Activated T-helper 2 cell treated with anti-CD3 and anti-CD28 coated beads, Interferon-gamma antibody, Interleukin-2, Interleukin-4, amounts not matched to agents 10 μg/mL and 5 μg/mL and 100 μg/mL, durations not matched to agents 14 hours and 24 hours and 36 hours (primary cell): ENCODE results near the gene KRT10. TPM values are rescaled to one million over a fixed set of nuclear protein-coding genes. Genes with fewer than 3 reads are reported as not detected.
"Not testable (repeated sequence)": the region's sequence is repeated elsewhere in the genome, so short reads cannot be mapped to it uniquely, and the experiment has no call there.

Source experiments
- DNase-seq: peaks from one replicate; pipeline ENCODE4 v3.0.0; 2021; ENCODE audit warnings: low spot score
- H3K27ac Mint-ChIP-seq: one replicate; pipeline ENCODE4 v1.8.0; 2021; ENCODE audit warnings: mixed read lengths
- H3K27me3 Mint-ChIP-seq: one replicate; pipeline ENCODE4 v1.8.0; 2021; ENCODE audit warnings: low read depth, mixed read lengths
- H3K36me3 Mint-ChIP-seq: one replicate; pipeline ENCODE4 v1.8.0; 2021; ENCODE audit warnings: low read depth, mixed read lengths
- H3K4me1 Mint-ChIP-seq: one replicate; pipeline ENCODE4 v1.8.0; 2021; ENCODE audit warnings: low read depth, mixed read lengths
- H3K4me3 Mint-ChIP-seq: one replicate; pipeline ENCODE4 v1.8.0; 2021; ENCODE audit warnings: low read depth, mild to moderate bottlenecking, moderate library complexity, mixed read lengths
- H3K9me3 Mint-ChIP-seq: one replicate; pipeline ENCODE4 v1.8.0; 2021; ENCODE audit warnings: mixed read lengths
- intact Hi-C: fragments of 100-400 bp; cut with micrococcal nuclease; formaldehyde crosslinking; loops from one replicate; pipeline ENCODE4 v1.15.1; 2023
- total RNA-seq: library from RNA; stranded (reverse); gene quantifications from 2 replicates; pipeline ENCODE4 v1.2.3, GENCODE V29; 2022

The KRT10 gene
- total RNA-seq, 1 donor from 2014 or later = 29.1 TPM

DNA sequence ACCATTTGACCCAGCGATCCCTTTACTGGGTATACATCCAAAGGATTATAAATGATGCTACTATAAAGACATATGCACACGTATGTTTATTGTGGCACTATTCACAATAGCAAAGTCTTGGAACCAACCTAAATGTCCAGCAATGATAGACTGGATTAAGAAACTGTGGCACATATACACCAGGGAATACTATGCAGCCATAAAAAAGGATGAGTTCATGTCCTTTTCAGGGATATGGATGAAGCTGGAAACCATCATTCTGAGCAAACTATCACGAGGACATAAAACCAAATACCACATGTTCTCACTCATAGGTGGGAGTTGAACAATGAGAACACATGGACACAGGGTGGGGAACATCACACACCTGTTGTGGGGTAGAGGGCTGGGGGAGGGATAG is 7.8 kb downstream of the KRT10 start:
- peaks cover 42% of the 10 kb centered on the region for H3K27me3 Mint-ChIP-seq
- not testable (repeated sequence) for H3K9me3 Mint-ChIP-seq, H3K4me3 Mint-ChIP-seq, H3K27ac Mint-ChIP-seq, DNase-seq
- intact Hi-C loops = loop anchor here (5.0 kb wide), 2 partner anchors 88 to 853 kb away; no protein-coding TSS in a partner anchor
- peaks cover 25% of the 10 kb centered on the region for H3K36me3 Mint-ChIP-seq
- peaks cover 14% of the 10 kb centered on the region for H3K4me1 Mint-ChIP-seq

DNA sequence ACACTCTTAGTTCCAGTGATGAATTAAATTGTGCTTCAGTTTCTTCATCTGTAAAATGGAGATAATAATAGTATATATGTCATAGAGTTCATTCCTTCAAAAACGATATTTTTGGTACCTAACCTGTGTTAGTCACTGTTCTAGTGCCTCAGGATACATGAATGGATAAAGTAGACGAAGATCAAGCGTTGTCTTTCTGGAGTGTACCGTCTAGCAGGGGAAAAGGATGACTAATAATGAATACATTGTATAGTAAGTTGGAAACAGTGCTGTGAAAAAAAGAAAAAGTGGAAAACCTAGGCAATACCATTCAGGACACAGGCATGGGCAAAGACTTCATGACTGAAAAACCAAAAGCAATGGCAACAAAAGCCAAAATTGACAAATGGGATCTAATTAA is 8.6 kb downstream of the KRT10 start:
- Mint-ChIP-seq H3K4me3 (no peak overlapping the region), H3K9me3 (peaks cover 5% of the 10 kb centered on the region), H3K27ac (no peak overlapping the region), H3K27me3 (peaks cover 45% of the 10 kb centered on the region), H3K36me3 (peaks cover 23% of the 10 kb centered on the region), H3K4me1 (peaks cover 12% of the 10 kb centered on the region)
- DNase-seq = no peak
- intact Hi-C loops = no loop called here

- no peak overlapping the region for H3K27ac Mint-ChIP-seq
- H3K4me3 Mint-ChIP-seq = no peak overlapping the region
- intact Hi-C loops = no loop called here
- H3K27me3 Mint-ChIP-seq = peaks cover 48% of the 10 kb centered on the region
- DNase-seq = no peak
- peaks cover 13% of the 10 kb centered on the region for H3K36me3 Mint-ChIP-seq
- H3K4me1 Mint-ChIP-seq = peaks cover 7% of the 10 kb centered on the region
- H3K9me3 Mint-ChIP-seq = peaks cover 5% of the 10 kb centered on the region
Measured at GRCh38 chr17:40812639-40813038, 9.8 kb downstream of the KRT10 start.

DNA sequence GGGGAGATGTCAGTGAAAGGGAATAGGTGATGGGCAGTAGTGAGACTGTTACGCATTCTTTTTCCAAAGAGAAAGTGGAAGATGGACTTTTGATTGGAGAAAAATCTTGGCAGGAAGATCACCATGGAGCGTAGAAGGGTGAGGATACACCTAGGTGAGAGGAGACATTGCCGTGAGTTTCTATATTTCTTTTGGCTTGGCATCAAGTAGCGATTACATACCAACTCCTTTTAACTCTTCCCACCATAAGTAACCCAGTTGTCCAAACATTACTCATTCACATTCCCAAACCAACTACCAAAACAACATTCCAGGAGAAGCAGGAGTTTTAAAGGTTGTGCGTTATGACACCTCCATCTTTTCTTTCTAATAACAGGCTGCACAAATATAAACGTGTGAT is 11.9 kb downstream of the KRT10 start:
- no peaks in the 10 kb centered on the region for H3K36me3 Mint-ChIP-seq

DNA sequence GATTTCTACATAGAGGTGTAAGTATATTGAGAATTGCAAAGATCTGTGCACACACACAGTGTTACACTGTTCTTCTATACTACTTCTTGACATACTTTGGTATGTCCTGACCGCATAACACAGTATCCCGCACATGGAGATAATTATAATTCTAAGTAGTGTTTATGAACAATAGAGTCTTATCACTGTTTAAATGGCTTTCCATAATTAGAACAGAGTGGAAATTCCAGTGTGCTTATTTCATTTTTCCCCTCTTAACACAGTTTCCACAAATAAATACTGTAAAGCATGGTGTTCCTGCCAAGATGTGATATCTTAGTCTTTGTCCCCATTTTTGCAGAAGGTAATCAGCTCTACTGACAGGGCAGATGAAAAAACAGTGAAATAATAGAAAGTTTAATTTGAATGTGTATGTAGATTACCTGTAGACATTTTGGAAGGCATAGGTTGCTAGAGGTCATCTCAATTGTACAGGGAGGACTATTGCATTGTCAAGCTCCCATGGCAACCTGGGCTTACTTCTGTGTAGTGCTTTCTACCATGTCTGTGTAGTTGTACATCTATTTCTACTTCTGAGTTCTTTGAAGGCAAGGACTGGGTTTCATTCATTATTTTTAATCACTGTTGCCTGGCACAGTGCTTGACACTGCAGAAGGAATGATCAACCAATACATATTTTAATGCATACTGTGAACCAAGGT is 12.5 kb downstream of the KRT10 start:
- Mint-ChIP-seq H3K27ac (no peak overlapping the region), H3K27me3 (peaks cover 68% of the 10 kb centered on the region), H3K9me3 (peaks cover 5% of the 10 kb centered on the region), H3K36me3 (no peaks in the 10 kb centered on the region), H3K4me3 (no peak overlapping the region), H3K4me1 (no peaks in the 10 kb centered on the region)
- intact Hi-C loops = no loop called here
- DNase-seq = no peak

More for the DNA sequence above, 11.9 kb downstream of the KRT10 start:
- Mint-ChIP-seq H3K4me1 (no peaks in the 10 kb centered on the region), H3K9me3 (peaks cover 5% of the 10 kb centered on the region), H3K27ac (no peak overlapping the region), H3K4me3 (no peak overlapping the region), H3K27me3 (peaks cover 62% of the 10 kb centered on the region)
- intact Hi-C loops = no loop called here
- no peak for DNase-seq

DNA sequence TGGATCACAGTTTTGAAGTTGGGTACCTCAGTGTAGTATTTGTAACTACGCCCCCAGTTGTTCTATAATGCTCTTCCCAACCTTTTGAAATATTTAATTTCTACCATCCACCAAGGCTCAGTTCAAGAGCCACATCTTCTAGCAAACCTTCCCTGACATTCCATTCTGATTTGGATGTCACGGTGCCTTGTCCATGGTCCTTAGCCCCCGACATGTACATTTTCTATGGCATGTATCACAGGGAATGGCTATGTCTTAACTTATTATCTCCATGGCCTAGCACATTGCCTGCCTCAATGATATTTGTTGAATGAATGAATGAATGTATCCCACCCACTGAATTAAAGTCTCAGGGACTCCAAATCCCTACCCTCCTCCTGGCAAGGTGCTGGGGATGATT is 16.3 kb downstream of the KRT10 start:
- H3K4me1 Mint-ChIP-seq = peaks cover 3% of the 10 kb centered on the region
- no peaks in the 10 kb centered on the region for H3K9me3 Mint-ChIP-seq
- H3K27ac Mint-ChIP-seq = no peak overlapping the region
- intact Hi-C loops = no loop called here
- peaks cover 47% of the 10 kb centered on the region for H3K27me3 Mint-ChIP-seq
- H3K36me3 Mint-ChIP-seq = no peaks in the 10 kb centered on the region
- H3K4me3 Mint-ChIP-seq = no peak overlapping the region
- DNase-seq = no peak

DNA sequence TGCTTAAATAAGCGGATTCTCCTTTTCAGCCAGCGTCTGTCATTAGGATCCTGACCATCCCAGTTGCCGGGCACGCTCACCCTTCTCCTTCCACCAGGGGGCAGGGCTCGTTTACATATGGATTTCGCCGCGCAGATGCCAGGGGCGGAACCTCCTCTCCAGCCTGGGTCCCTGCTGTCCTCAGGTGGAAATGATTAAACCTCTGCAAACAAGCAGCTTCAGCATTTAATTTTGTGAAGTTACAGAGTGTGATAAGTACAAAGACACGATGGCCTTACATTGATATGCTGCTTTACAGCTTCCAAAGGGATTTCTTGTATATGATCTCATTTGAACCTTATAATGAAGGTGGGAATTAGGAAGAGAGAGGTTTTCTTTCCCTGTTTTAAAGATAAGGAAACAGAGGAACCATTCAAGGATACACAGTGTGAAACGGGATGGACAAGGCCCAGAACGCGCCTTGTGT is 18.8 kb downstream of the KRT10 start:
- H3K9me3 Mint-ChIP-seq = no peaks in the 10 kb centered on the region
- no peak overlapping the region for H3K27ac Mint-ChIP-seq
- H3K4me1 Mint-ChIP-seq = peaks cover 3% of the 10 kb centered on the region
- DNase-seq = peak; percentile 62
- H3K4me3 Mint-ChIP-seq = no peak overlapping the region
- H3K27me3 Mint-ChIP-seq = peaks cover 36% of the 10 kb centered on the region
- no peaks in the 10 kb centered on the region for H3K36me3 Mint-ChIP-seq
- intact Hi-C loops = loop anchor here (5.0 kb wide), 1 partner anchor 859 kb away; no protein-coding TSS in a partner anchor

DNA sequence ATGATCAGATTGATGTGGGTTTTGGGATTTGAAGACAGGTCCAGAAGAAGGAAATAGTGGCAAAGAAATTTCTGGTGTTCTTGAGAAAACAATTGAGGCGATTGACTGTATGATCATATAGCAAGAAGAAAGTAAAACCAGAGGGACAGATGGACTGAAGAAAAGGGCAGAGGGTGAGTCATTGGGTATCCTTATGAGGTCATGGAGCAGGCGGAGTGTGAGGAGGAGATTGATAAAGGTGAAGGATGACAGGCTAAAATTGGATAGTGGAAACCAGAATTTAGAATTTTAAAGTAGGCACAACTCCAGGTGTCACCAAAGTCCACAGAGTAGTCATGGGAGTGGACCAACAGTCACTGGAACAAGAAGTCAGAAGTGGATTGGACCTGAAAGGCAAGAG is 21.3 kb downstream of the KRT10 start:
- H3K36me3 Mint-ChIP-seq = no peaks in the 10 kb centered on the region

DNA sequence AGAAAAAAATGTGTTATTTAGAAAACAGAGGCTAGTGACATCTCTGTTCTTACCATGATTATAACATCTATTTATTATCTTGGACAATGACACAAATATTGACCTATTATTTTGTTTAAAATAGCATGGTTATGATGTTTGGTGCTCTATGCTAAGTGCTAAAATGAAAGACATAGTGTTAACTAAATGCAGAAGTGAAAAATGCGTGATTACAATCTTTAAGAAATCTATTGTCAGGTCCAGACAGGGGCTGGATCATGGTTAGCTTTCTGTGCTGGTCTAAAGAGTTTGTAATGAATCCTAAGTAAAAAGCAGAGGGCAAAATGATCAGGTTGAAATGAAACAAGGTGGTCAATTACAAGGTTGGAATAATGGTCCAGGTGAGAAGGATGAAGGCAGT is 22.0 kb downstream of the KRT10 start:
- Mint-ChIP-seq H3K36me3 (no peaks in the 10 kb centered on the region), H3K4me1 (peaks cover 3% of the 10 kb centered on the region), H3K4me3 (no peak overlapping the region), H3K27ac (no peak overlapping the region), H3K9me3 (no peaks in the 10 kb centered on the region), H3K27me3 (peaks cover 33% of the 10 kb centered on the region)
- DNase-seq = no peak
- intact Hi-C loops = loop anchor here (5.0 kb wide), 1 partner anchor 862 kb away; no protein-coding TSS in a partner anchor

More for the DNA sequence above, 21.3 kb downstream of the KRT10 start:
- Mint-ChIP-seq H3K27ac (no peak overlapping the region), H3K9me3 (no peaks in the 10 kb centered on the region), H3K4me3 (no peak overlapping the region), H3K27me3 (peaks cover 33% of the 10 kb centered on the region), H3K4me1 (peaks cover 3% of the 10 kb centered on the region)
- no peak for DNase-seq
- intact Hi-C loops = loop anchor here (5.0 kb wide), 1 partner anchor 861 kb away; no protein-coding TSS in a partner anchor

DNA sequence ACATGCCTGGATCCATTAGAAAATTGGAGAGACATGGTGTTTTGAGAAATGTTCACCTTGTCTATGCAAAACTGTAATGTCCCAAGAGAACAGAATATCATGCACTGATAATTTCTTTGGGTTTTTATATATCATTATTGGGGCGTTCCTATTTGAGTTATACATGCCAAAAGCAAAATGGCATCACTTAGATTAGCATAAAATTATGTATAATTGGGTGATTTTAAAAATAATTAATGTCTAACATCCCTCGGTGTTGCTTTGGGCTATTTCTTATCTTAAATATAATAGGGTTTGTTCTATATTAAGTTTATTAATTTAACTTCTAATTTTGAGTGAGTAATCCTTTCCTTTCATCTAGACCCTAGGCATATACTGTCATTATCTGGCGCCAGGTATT is 22.6 kb downstream of the KRT10 start, which contains the start of gene KRT28:
Gene KRT28, minus strand, starts transcription at position 101 of the 400 bp plus-strand sequence. Its CDS starts 66 bp downstream, at position 35.
- peaks cover 3% of the 10 kb centered on the region for H3K4me1 Mint-ChIP-seq
- DNase-seq = no peak
- no peaks in the 10 kb centered on the region for H3K36me3 Mint-ChIP-seq
- no peak within 1 kb of the TSS for H3K27ac Mint-ChIP-seq
- intact Hi-C loops = loop anchor here (5.0 to 10.0 kb wide), 2 partner anchors 445 to 862 kb away; no protein-coding TSS in a partner anchor
- H3K9me3 Mint-ChIP-seq = no peaks in the 10 kb centered on the region
- no peak within 1 kb of the TSS for H3K4me3 Mint-ChIP-seq
- peaks cover 31% of the 10 kb centered on the region for H3K27me3 Mint-ChIP-seq

DNA sequence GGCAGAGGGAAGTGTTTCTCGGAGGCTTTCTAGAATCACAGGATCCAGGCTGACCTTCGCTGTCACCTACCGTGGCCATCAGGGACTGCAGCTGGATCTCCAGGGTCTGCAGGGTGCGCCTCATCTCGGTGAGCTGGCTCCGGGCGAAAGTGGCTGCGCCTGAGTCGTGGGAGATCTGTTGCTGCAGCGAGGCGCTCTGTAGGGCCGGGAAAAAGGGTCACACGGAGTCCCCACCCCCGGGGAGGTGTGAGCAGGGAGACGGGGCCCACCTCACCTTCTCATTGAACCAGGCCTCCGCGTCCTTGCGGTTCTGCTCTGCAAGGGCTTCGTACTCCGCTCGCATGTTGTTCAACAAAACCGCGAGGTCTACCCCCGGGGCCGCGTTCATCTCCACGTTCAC is 25.6 kb downstream of the KRT10 start:
- H3K36me3 Mint-ChIP-seq = no peaks in the 10 kb centered on the region
- H3K27ac Mint-ChIP-seq = no peak overlapping the region
- H3K4me3 Mint-ChIP-seq = no peak overlapping the region
- DNase-seq = no peak
- intact Hi-C loops = loop anchor here (10.0 kb wide), 1 partner anchor 442 kb away; no protein-coding TSS in a partner anchor
- no peaks in the 10 kb centered on the region for H3K9me3 Mint-ChIP-seq
- no peaks in the 10 kb centered on the region for H3K4me1 Mint-ChIP-seq
- peaks cover 34% of the 10 kb centered on the region for H3K27me3 Mint-ChIP-seq

DNA sequence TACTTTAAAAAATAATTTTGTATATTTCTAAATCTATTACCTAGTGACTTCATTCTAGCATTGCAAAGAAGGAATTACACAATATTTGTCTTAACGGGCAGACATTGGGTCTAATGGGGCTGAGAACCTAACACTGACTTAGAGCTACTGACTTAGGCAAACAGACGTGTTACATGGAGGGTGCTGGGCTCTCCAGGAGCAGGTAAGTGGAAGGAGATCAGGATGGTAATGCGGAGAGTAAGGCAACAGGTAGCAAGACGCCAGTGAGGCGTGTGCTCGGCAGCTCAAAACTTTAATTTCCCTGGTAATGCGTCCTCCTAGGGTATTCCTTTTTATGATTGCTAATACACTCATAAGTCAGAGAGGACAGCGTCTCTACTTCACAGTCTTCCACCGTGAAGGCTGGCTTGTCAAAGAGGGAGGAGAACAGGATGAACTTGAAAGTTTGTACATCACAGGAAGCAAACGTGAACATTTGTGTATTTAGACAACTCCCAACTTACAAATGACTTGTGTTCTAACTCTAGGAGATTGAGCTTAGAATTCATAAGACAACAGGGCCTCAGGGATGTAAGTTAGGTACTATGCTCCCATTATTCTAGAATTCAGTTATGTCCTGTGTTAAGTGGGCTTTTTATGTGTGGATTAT is 27.3 kb downstream of the KRT10 start:
- Mint-ChIP-seq H3K4me1 (no peaks in the 10 kb centered on the region), H3K9me3 (no peaks in the 10 kb centered on the region), H3K27me3 (peaks cover 34% of the 10 kb centered on the region), H3K27ac (no peak overlapping the region), H3K4me3 (no peak overlapping the region), H3K36me3 (no peaks in the 10 kb centered on the region)
- no peak for DNase-seq
- intact Hi-C loops = loop anchor here (10.0 kb wide), 1 partner anchor 440 kb away; no protein-coding TSS in a partner anchor

DNA sequence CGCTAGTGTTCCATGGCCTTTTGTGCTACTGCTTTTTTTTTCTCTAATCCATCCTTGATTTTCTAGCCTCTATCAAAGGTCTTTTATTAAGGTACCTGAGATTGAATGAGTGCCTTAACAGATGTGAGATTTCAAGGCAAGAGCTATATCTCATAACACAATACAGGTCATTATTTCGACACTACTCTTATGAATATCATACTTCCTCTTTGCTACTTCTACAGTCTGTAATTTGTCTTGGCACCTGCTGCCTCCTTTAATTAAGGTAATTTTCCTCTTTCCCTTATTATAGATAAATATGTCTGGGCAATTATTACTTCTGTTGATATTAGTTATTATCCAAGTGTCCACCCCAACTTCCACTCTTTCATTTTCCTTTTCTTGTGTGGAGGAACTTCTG is 27.9 kb downstream of the KRT10 start:
- no peaks in the 10 kb centered on the region for H3K36me3 Mint-ChIP-seq
- H3K9me3 Mint-ChIP-seq = no peaks in the 10 kb centered on the region

More for the DNA sequence above, 27.9 kb downstream of the KRT10 start:
- no peaks in the 10 kb centered on the region for H3K4me1 Mint-ChIP-seq
- intact Hi-C loops = loop anchor here (5.0 to 10.0 kb wide), 2 partner anchors 172 to 440 kb away; no protein-coding TSS in a partner anchor
- peaks cover 34% of the 10 kb centered on the region for H3K27me3 Mint-ChIP-seq
- H3K4me3 Mint-ChIP-seq = no peak overlapping the region
- no peak overlapping the region for H3K27ac Mint-ChIP-seq
- no peak for DNase-seq
